Midbrain (tissue), 1 donor: ENCODE measurements around the gene PPP2R2B.

Source experiments
- DNase-seq: peaks from one replicate; lab custom pipeline; 2025; lab: John Stamatoyannopoulos, UW

The PPP2R2B gene

DNA sequence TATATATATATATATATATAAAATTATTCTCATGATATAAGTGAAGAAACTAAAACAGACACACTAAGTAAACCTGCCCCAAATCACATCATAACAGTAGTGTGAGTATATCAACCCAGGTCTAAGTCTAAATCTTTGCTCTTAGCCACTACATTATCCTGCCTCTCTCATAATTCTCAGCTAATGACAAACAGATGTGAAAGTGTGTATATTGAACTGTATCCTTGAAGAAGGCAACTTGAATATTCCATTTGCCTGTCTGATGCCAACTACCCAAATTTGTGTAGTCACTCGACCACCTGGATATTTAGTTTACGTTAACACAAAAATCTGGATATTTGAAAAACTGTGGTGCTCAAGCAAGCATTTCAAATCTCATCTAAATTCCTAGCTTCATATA, 97.4 kb downstream of the PPP2R2B start:
- DNase-seq, result no peak

- DNase-seq, result no peak
Measured at GRCh38 chr5:146779211-146779869, 99.2 kb downstream of the PPP2R2B start.

- DNase-seq, result no peak
Measured at GRCh38 chr5:146778795-146779194, 99.8 kb downstream of the PPP2R2B start.

- no peak for DNase-seq
Measured at GRCh38 chr5:146778261-146778660, 100.3 kb downstream of the PPP2R2B start.

DNA sequence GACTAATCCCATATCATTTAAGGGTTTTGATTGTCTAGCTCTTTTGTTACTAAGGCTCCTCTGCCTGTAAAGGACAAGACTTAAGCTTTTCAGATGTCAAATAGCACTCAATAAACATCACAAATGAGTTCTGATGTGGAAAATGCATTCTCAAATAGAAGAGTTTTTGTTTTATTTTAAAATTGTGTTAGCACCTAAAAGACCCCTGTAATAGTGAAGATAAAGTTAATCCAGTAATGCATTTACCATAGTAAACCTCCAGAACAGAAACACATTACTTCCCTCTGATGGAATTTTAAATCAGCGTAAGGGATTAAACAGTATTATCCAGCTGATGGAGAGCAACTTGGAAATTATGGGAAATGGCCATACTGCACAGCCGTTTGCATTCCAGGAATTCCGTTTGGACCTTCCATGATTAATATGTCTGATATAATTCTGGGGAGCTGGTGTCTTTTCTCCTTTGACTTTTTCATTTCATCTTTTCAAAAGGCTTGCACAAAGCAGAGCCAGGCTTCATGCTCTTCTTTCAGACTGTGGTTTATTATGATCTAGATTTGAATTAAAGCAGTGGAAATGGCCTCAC, 105.6 kb downstream of the PPP2R2B start:
- no peak for DNase-seq

- no peak for DNase-seq
Measured at GRCh38 chr5:146770980-146771379, 107.6 kb downstream of the PPP2R2B start.

GRCh38 chr5:146770546-146770945, 108.0 kb downstream of the PPP2R2B start:
- DNase-seq, result no peak

DNA sequence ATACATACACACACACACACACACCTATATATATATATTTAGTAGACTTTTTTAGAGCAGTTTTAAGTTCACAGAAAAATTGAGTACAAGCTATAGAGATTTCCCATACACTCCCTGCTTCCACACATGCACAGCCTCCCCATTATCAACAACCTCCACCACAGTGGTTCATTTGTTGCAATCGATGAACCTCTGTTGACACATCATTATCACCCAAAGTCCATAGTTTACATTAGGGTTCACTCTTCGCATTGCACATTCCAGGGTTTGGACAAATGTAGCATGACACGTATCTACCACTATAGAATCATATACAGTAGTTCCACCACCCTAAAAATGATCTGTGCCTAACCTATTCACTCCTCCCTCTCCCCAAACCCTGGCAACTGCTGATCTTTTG, 111.0 kb downstream of the PPP2R2B start:
- no peak for DNase-seq

GRCh38 chr5:146766013-146766412, 112.5 kb downstream of the PPP2R2B start:
- no peak for DNase-seq

DNA sequence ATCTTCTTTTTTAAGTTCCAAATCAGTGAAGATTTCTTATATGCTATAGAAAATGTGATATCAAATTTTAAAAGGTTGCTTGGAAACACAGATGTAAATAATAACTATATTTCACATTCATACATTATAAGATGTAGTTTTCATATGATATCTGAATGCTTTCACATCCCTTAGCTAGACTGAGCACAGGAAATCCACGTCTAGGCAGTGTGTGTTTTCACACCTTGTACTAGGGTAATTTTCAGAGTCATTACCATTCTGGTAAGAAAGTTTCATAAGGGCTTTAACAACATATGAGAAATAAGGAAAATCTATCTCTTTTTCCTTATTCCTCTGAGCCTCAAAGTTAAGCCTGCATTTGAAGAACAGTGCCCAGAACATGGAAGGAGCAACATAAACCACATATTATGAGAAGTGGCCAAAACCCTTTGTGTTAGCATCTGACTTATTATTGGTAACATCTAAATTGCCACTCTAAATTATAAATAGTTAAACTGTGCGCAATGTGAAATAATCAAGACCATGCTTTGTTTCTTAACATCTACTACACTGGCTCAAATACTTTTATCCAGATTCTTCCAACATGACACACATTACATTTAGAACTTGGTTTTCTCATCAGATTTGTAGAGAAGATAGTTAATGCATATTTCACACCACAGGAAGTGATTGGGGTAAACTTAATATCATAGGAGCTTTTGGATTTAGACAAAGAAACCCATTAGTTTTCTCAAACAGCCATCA, 113.3 kb downstream of the PPP2R2B start:
- DNase-seq, result no peak

- no peak for DNase-seq
Measured at GRCh38 chr5:146762830-146763229, 115.7 kb downstream of the PPP2R2B start.

- no peak for DNase-seq
Measured at GRCh38 chr5:146761811-146762210, 116.7 kb downstream of the PPP2R2B start.

DNA sequence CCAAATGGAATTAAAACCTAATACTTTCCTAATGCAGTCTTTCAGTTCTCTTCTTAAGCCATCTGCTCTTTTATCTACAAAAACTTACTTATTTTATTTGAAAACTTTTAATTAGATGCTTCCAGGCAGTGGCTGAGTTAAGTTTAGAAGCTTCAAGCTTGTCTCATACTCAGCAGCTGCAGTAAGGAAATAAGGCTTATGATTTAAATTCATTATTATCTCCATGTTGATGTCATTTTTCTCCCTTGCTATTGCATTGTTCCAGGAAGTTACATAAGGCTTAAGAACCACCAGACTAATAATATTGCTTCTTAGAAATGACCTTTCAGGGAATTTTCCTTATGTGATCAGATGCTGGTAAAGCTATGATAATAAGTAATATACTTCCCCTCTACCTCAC, 119.6 kb downstream of the PPP2R2B start:
- DNase-seq, result no peak

DNA sequence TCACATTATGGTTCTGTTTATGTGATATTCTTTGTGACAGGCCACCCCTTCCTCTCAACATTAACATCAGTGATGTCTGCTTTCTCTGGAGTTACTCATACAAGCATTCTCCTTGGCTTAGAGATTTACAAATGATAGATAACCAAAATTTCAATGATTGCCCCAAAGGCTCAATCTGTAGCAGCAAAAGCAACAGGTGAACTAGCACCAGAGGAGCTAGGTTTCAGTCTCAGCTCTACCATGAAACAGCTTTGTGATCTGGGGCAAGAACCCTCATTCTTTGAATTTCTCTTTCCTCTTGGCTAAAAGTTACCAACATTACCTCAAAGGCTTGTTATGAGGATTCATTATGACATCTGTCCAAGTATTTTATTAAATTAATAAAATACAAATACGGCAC, 120.5 kb downstream of the PPP2R2B start:
- no peak for DNase-seq

GRCh38 chr5:146756546-146756945, 122.0 kb downstream of the PPP2R2B start:
- DNase-seq, result no peak

- DNase-seq, result peak; percentile 15
Measured at GRCh38 chr5:146755793-146756192, 122.8 kb downstream of the PPP2R2B start.

DNA sequence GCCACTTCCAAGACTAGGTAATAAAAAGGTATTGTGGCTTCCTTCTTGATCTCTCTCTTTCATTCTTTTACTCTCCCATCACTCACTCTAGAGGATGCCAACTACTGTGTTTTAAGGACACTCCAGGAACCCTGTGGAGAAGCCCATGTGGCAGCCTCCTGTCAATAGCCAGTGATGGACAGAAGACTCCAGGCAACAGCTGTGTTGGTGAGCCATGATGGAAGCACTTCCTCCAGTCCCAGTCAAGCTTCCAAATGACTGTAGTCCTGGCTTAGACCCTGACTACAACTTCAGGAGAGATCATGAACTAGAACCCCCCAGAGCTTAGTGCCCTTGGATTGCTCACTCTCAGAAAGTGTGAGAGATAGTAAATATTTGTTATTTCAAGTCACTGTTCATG, 123.9 kb downstream of the PPP2R2B start:
- no peak for DNase-seq

DNA sequence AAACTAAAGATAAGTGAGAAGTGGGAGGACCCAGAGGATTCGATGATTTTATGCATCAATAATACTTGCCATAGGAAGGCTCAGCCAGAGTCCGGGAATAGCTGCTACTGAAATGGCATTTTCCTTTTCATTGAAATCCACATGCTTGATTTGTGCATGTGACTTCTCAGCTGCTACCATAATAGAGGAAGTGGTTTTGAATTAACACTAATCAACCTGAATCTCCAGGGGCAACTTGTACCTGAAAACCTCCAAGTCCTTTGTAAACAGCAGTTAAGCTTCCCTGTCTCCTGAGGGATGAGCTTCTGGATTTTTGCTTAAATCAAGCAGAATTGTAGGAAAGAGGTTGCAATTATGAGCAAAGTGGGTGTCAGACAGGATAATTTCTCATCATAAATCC, 124.9 kb downstream of the PPP2R2B start:
- no peak for DNase-seq

DNA sequence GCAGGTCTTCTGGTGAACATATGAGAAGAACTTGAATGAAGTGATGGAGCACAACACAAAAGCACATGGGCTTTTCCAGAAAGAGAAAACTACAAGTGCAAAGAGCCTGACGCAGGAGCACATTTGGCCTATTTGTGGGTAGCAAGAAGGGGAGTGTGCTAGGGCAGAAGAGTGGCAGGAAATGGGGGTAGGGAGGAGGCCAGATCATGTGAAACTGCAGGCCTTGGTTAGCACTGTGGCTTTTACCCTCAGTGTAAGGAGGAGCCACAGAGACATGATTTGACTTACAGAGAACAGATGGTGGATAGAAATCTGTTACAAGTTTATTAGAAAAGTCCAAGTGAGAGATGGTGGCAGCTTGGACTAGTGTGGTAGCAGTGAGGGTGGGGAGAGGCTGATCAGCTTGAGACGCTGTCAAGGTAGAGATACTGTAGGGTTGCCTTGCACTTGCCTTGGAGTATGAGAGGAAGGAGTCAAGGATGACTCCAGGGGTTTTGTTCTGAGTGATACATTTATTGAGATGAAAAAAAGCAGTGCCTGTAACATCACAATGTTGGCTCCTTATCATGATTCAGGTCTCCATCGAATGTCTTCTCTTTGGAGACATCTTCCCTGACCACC, 126.7 kb downstream of the PPP2R2B start:
- DNase-seq, result no peak

DNA sequence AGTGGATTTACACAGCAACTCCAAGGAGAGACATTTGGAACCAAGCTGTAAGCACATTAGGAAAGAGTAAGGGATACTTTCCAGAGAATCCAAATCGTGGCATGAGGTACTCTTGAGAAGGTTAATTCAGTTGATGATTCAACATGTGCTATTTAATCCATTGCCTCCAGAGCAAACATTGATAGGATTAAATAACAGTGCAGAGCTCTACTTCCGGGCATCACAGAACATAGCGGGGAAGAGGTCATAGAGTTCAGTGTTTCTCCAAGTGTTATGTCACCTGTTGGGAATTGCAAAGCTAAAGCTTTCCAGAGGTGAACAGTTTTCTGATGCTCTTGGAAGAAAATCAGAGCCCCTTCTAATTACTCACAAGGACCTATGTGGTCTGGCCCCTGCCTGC, 127.5 kb downstream of the PPP2R2B start:
- DNase-seq, result no peak

- no peak for DNase-seq
Measured at GRCh38 chr5:146748533-146748932, 130.0 kb downstream of the PPP2R2B start.

GRCh38 chr5:146745931-146746577, 132.5 kb downstream of the PPP2R2B start:
- DNase-seq, result no peak
